Adrenal gland (tissue), 12 donors: Measurements from ENCODE around the gene USP3. TPM values are rescaled to one million over a fixed set of nuclear protein-coding genes. Genes with fewer than 3 reads are reported as not detected.
"Not testable (repeated sequence)": the region's sequence is repeated elsewhere in the genome, so short reads cannot be mapped to it uniquely, and the experiment has no call there.

Experiments
- DNase-seq, 7 donors: peaks; one replicate each; pipeline ENCODE4 v3.0.0-alpha.2; 2019 to 2020
- H3K27ac ChIP-seq, 5 donors: fragments of 200-600 bp; sonication (generic) in 4 of 5; 1 replicate in 3 of 5; 2 replicates in 2 of 5; pipeline versions ENCODE4 v1.5.1 to v1.8.0; 2016 to 2020; ENCODE audit warnings: mild to moderate bottlenecking in 1 of 5
- H3K27me3 ChIP-seq: fragments of 200-600 bp; 2 replicates; pipeline ENCODE4 v1.8.0; 2021
- H3K36me3 ChIP-seq, 2 donors: fragments of 200-600 bp; replicated peaks in 1 of 2; 1 replicate in 1 of 2; 2 replicates in 1 of 2; pipeline versions ENCODE4 v1.5.1 to v1.8.0; 2018 to 2022
- H3K4me1 ChIP-seq, 2 donors: fragments of 200-600 bp; replicated peaks in 1 of 2; 1 replicate in 1 of 2; 2 replicates in 1 of 2; pipeline versions ENCODE4 v1.5.1 to v1.8.0; 2018 to 2021
- H3K4me3 ChIP-seq, 4 donors: fragments of 200-600 bp; sonication (generic) in 3 of 4; one replicate each; pipeline ENCODE4 v1.5.1; 2016 to 2018
- H3K9me3 ChIP-seq, 3 donors: fragments of 200-600 bp; sonication (generic) in 1 of 3; replicated peaks in 1 of 3; 1 replicate in 2 of 3; 2 replicates in 1 of 3; pipeline versions ENCODE4 v1.5.1 to v1.8.0; 2016 to 2021
- CTCF ChIP-seq, 6 experiments: fragments of 450-650 bp in 4 of 6; fragments of 200-600 bp in 2 of 6; sonication (generic) in 1 of 6; IDR thresholded peaks; 1 replicate in 5 of 6; 2 replicates in 1 of 6; pipeline versions ENCODE4 v1.5.1 to v1.8.0; 2016 to 2021; ENCODE audit warnings: antibody characterized with exemption in 6 of 6, mild to moderate bottlenecking in 2 of 6, moderate library complexity in 1 of 6
- POLR2A ChIP-seq, 2 donors: fragments of 450-650 bp; IDR thresholded peaks; one replicate each; pipeline ENCODE4 v1.6.1; 2017; ENCODE audit warnings: antibody characterized with exemption in 2 of 2, mild to moderate bottlenecking in 2 of 2, moderate library complexity in 1 of 2
- WGBS, 4 donors: extraction: QIAGEN DNeasy Blood & Tissue Kit in 2 of 4; methylation state at CpG; one replicate each; pipeline versions ENCODE4 v1.1.5 to v1.1.7; 2013 to 2017; 5-methylcytosine and 5-hydroxymethylcytosine counted together
- intact Hi-C, 2 donors: fragments of 100-400 bp; cut with DNase I; formaldehyde crosslinking; loops; one replicate each; pipeline versions ENCODE4 v1.14.1 to v1.15.0; 2022 to 2023
- polyA plus RNA-seq, 3 donors: library from polyadenylated mRNA; stranded (reverse); fragments of 200-250 nt in 2 of 3; fragments of 350-450 nt in 1 of 3; fragmentation: Illumina TruSeq in 1 of 3; extraction: RNeasy Lipid Tissue Mini Kit (QIAGEN cat#74804) in 1 of 3; gene quantifications; one replicate each; pipeline ENCODE4 v1.2.3, GENCODE V29; 2013 to 2014
- total RNA-seq, 9 donors: library from RNA; depleted of rRNA in 4 of 9; stranded (reverse); fragments of >200 nt in 4 of 9; fragments of 120-200 nt in 1 of 9; fragmentation: NEBNext Ultra II Directional in 1 of 9; extraction: Animal tissue kit (Norgen Biotek cat#: 25700) in 1 of 9; gene quantifications; one replicate each; pipeline versions ENCODE4 v1.1.0 to v1.2.4, GENCODE V29; 2013 to 2023
- donor health status: healthy with polysubstance abuse.
- donor health status: Bipolar disorder and iron deficiency.
- donor health status: DM: yes; HTN: yes; CAD: no.
- donor health status: DM: no; HTN: no; CAD: no.
- donor health status: DM: no; HTN: no; CAD: no.
- donor health status: DM: yes; HTN: yes; CAD: no.

Gene USP3
- total and polyA plus RNA-seq, 12 donors = 23.0 to 55.0 (median 35.5) TPM

- Histone ChIP-seq H3K9me3 (no peaks in the 10 kb centered on the region), H3K27me3 (no peaks in the 10 kb centered on the region), H3K4me1 (peaks cover 0 to 9% of the 10 kb centered on the region in 2 donors), H3K4me3 (no peak overlapping the region), H3K36me3 (no peaks in the 10 kb centered on the region), H3K27ac (no peak overlapping the region)
- WGBS, 4 donors = 18 to 23% (median 21%) methylated on average over 16 of the region's 16 CpGs
- DNase-seq = peak; percentile 83 to 95 (median 91)
- intact Hi-C loops = no loop called here
- TF ChIP-seq CTCF (IDR thresholded peaks at IDR 0.05) (peak; percentile 82 to 94 (median 84)), POLR2A (IDR thresholded peaks at IDR 0.05) (no peak)
These were observed 17.2 kb upstream of the USP3 start for GRCh38 chr15:63487076-63487757.

GRCh38 chr15:63487758-63488397 is 16.5 kb upstream of the USP3 start:
- H3K4me1 ChIP-seq, intact Hi-C loops, H3K27ac ChIP-seq, H3K36me3 ChIP-seq, H3K9me3 ChIP-seq, DNase-seq, H3K4me3 ChIP-seq, H3K27me3 ChIP-seq: not testable (repeated sequence)
- WGBS, 4 donors = 80 to 86% (median 84%) methylated on average over 10 of the region's 10 CpGs

GRCh38 chr15:63488398-63488960 is 15.9 kb upstream of the USP3 start:
- H3K9me3 ChIP-seq = no peaks in the 10 kb centered on the region
- no peak overlapping the region for H3K4me3 ChIP-seq
- H3K36me3 ChIP-seq = no peaks in the 10 kb centered on the region
- H3K4me1 ChIP-seq = peaks cover 0 to 9% of the 10 kb centered on the region in 2 donors
- TF ChIP-seq CTCF (IDR thresholded peaks at IDR 0.05) (no peak), POLR2A (IDR thresholded peaks at IDR 0.05) (no peak)
- intact Hi-C loops = no loop called here
- no peak for DNase-seq
- 85 to 94% (median 88%) methylated on average over 8 of the region's 8 CpGs for WGBS, 4 donors
- H3K27ac ChIP-seq = no peak overlapping the region
- H3K27me3 ChIP-seq = no peaks in the 10 kb centered on the region

- no peaks in the 10 kb centered on the region for H3K9me3 ChIP-seq
- no peaks in the 10 kb centered on the region for H3K27me3 ChIP-seq
- no peak for DNase-seq
- WGBS, 4 donors = 73 to 93% (median 87%) methylated on average over 5 of the region's 5 CpGs
- no peak overlapping the region for H3K27ac ChIP-seq
- intact Hi-C loops = no loop called here
- H3K4me1 ChIP-seq = peaks cover 0 to 3% of the 10 kb centered on the region in 2 donors
- TF ChIP-seq POLR2A (IDR thresholded peaks at IDR 0.05) (no peak), CTCF (IDR thresholded peaks at IDR 0.05) (no peak)
- no peak overlapping the region for H3K4me3 ChIP-seq
- no peaks in the 10 kb centered on the region for H3K36me3 ChIP-seq
These were observed 15.0 kb upstream of the USP3 start for GRCh38 chr15:63489352-63489751.
